Glutamatergic neuron (in vitro differentiated cells): ENCODE measurements around the gene CSF1. TPM values are rescaled to one million over a fixed set of nuclear protein-coding genes. Genes with fewer than 3 reads are reported as not detected.

Experiments used
- DNase-seq: peaks from one replicate; pipeline ENCODE4 v3.0.0; 2022
- H3K27ac Mint-ChIP-seq: one replicate; pipeline ENCODE4 v1.8.0; 2020; ENCODE audit warnings: mild to moderate bottlenecking, mixed read lengths, inconsistent platforms; ENCODE audit not compliant: unreplicated experiment
- H3K27me3 Mint-ChIP-seq: one replicate; pipeline ENCODE4 v1.8.0; 2020; ENCODE audit warnings: mild to moderate bottlenecking, moderate library complexity, mixed read lengths, inconsistent platforms; ENCODE audit not compliant: unreplicated experiment
- H3K36me3 Mint-ChIP-seq: one replicate; pipeline ENCODE4 v1.8.0; 2020; ENCODE audit warnings: mild to moderate bottlenecking, mixed read lengths, inconsistent platforms; ENCODE audit not compliant: unreplicated experiment
- H3K4me1 Mint-ChIP-seq: one replicate; pipeline ENCODE4 v1.8.0; 2020; ENCODE audit warnings: mild to moderate bottlenecking, low read depth, mixed read lengths, inconsistent platforms; ENCODE audit not compliant: unreplicated experiment
- H3K4me3 Mint-ChIP-seq: one replicate; pipeline ENCODE4 v1.8.0; 2020; ENCODE audit warnings: mild to moderate bottlenecking, mixed read lengths, inconsistent platforms; ENCODE audit not compliant: unreplicated experiment
- H3K9me3 Mint-ChIP-seq: one replicate; pipeline ENCODE4 v1.8.0; 2020; ENCODE audit warnings: mild to moderate bottlenecking, moderate library complexity, mixed read lengths, inconsistent platforms; ENCODE audit not compliant: unreplicated experiment
- CTCF ChIP-seq: fragments of 200-600 bp; sonication (generic); IDR thresholded peaks from one replicate; pipeline ENCODE4 v1.5.0; 2021; ENCODE audit not compliant: partially characterized antibody, unreplicated experiment
- total RNA-seq: library from RNA; stranded (reverse); fragmentation: NEBNext Ultra II Directional; extraction: Animal tissue kit (Norgen Biotek cat#: 25700); gene quantifications from one replicate; pipeline ENCODE4 v1.2.1, GENCODE V29; 2021; ENCODE audit not compliant: unreplicated experiment

The CSF1 gene
- total RNA-seq, 1 donor from 2014 or later = 0.59 TPM

- Mint-ChIP-seq H3K27me3 (peaks cover 4% of the 10 kb centered on the region), H3K36me3 (no peaks in the 10 kb centered on the region), H3K4me3 (no peak overlapping the region), H3K9me3 (no peaks in the 10 kb centered on the region), H3K27ac (no peak overlapping the region), H3K4me1 (no peaks in the 10 kb centered on the region)
- no peak for TF ChIP-seq CTCF
- no peak for DNase-seq
Measured at GRCh38 chr1:109897259-109897955, 13.2 kb upstream of the CSF1 start.

- H3K27ac Mint-ChIP-seq = no peak overlapping the region
- H3K27me3 Mint-ChIP-seq = peaks cover 4% of the 10 kb centered on the region
- no peak overlapping the region for H3K4me3 Mint-ChIP-seq
- no peaks in the 10 kb centered on the region for H3K9me3 Mint-ChIP-seq
- no peaks in the 10 kb centered on the region for H3K36me3 Mint-ChIP-seq
- no peak for DNase-seq
- H3K4me1 Mint-ChIP-seq = no peaks in the 10 kb centered on the region
- no peak for TF ChIP-seq CTCF
Measured at GRCh38 chr1:109898842-109899241, 11.8 kb upstream of the CSF1 start.

- Mint-ChIP-seq H3K9me3 (no peaks in the 10 kb centered on the region), H3K4me1 (no peaks in the 10 kb centered on the region), H3K36me3 (no peaks in the 10 kb centered on the region), H3K27me3 (peaks cover 4% of the 10 kb centered on the region), H3K4me3 (no peak overlapping the region), H3K27ac (no peak overlapping the region)
- no peak for DNase-seq
- TF ChIP-seq CTCF = no peak
Measured at GRCh38 chr1:109901141-109901523, 9.5 kb upstream of the CSF1 start.

- no peaks in the 10 kb centered on the region for H3K4me1 Mint-ChIP-seq
- H3K4me3 Mint-ChIP-seq = no peak overlapping the region
- H3K9me3 Mint-ChIP-seq = no peaks in the 10 kb centered on the region
- no peak for DNase-seq
- peaks cover 4% of the 10 kb centered on the region for H3K27me3 Mint-ChIP-seq
- no peaks in the 10 kb centered on the region for H3K36me3 Mint-ChIP-seq
- H3K27ac Mint-ChIP-seq = no peak overlapping the region
- no peak for TF ChIP-seq CTCF
Measured at GRCh38 chr1:109901524-109902145, 9.0 kb upstream of the CSF1 start.

GRCh38 chr1:109902204-109902985 lies 8.3 kb upstream of the CSF1 start:
- Mint-ChIP-seq H3K27ac (no peak overlapping the region), H3K9me3 (no peaks in the 10 kb centered on the region), H3K4me3 (no peak overlapping the region), H3K36me3 (no peaks in the 10 kb centered on the region), H3K4me1 (no peaks in the 10 kb centered on the region), H3K27me3 (peaks cover 4% of the 10 kb centered on the region)
- DNase-seq = no peak
- no peak for TF ChIP-seq CTCF
